ENCODE results near the gene KCNH8.
A peak's percentile ranks its signal among the peaks of the same experiment; 100 is the strongest.

KCNH8 gene

DNA sequence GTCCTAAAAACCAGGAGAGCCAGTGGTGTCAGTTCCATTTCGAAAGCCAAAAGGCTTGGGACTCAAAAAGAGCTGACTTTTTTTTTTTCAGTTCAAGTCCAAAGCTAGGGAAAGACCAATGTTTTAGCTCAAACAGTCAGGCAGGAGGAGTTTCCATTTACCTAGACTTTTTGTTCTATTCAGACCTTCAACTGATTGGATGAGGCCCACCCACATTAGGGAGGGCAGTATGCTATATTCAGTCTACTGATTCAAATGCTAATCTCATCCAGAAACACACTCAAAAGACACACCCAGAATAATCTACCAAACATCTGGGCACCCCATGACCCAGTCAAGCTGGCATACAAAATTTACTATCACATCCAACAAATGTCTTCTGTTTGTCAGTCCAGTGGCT lies 374.0 kb downstream of the KCNH8 start:
- DNase-seq = no peak

DNA sequence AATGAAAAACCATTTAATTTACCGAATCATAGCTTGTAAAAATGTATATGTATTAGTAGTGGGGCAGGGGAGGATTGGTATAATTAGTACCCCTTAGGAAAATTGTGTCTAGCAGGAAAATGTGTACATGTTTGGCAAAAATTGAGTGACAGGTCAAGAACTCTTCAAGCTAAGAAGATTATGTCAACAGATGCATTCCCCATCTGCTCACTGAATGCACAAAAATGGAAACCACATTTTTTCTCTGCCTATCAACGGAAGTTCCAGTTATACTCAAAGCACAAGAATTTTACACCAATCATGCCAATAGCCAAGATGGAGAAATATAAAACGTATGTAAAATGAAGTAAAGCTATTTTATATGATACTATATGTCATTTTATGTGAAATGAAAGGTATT lies 377.8 kb downstream of the KCNH8 start:
- DNase-seq = no peak

DNA sequence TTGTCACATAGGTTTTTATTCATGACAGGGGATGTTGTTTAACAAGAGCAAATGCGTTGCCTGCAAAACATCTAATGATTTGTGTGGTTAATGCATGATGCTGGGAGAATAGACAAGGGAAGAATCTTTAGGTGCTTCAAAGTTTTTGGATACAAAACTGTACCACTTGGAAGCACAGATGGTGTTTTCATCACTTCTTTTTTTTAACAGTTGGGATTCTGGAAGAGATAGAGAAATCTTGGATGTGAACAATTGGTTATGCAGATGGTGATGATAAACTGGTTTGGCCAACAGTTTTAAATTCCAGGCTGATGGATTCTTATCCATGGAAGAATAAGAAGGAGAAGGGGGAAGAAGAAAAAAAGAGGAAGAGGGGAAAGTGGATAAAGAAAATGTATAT lies 379.4 kb downstream of the KCNH8 start:
- no peak for DNase-seq

DNA sequence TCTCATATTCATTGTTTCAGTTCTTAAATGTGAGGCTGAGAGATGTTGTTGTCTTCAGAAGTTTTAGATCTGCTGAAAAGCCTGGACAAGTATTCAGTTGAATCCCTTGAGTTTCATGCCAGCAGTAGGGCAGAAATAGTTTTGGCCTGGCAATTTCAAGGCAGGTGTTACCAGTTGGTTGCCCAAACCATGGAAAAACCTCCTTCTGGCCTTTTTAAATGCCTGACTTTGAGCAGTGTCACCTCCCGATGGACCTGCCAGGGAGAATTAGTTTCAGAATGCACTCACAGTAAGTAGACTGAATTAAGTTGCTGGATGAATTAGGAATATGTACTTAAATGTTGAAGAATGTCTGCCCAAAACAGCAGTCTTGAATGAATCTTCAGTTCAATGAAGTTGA lies 383.1 kb downstream of the KCNH8 start:
- DNase-seq = no peak

DNA sequence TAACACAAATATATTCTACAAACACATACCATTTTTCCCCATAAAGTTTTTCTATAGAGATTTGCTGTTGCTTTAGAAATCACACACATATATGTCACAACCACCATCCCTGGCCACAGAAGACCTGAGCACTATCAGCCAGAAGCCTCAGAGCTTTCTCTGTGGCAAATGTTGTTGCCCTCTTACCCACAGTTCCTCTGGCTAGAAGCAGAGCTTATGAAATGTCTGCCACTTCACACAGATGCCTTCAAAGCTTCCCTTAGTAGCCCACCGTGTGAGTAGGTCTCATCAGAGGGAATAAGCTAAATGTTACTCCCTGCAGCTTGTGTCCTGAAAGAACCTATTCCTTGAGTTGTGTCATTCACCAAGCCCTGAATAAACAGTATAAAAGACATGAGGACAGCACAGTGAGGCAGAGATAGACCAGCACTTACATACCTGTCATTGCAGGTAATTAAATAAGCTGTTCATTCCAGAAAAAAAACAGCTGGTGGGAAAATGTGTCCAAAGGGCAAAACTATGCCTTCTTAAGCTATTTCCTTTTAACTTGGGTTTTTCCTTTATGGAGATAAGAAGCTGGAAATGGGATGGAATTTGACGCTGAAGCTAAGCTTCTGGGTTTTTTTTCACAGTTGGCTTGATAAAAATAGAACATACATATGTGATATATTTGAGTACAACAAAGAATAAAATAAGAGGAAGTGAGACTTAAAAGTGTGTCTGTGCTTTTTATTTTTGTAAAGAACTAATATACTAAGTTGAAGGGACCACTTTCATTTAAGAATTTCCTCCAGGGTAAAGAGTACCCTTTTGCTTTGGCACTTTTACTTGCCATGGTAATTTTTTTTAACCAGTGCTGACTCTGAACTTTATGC lies 391.4 kb downstream of the KCNH8 start:
- no peak for DNase-seq

DNA sequence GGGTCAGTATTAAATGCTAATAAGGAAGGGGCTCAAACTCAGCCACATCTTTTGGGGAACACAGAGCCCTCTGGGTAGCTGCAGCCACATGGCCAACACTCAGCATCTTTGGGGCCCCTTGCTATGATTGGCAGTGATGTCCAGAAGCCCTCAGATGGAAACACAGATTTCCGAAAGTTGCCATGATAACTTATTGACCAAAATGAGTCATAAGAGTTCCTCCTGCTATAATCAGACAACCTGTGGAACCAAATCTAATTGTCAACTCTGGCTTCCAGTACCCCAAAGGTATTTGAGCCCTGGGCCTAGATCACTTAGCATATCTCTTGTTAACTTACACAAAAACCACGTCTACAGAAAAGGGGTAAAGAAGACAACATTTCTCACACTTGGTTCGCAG lies 392.2 kb downstream of the KCNH8 start:
- no peak for DNase-seq

DNA sequence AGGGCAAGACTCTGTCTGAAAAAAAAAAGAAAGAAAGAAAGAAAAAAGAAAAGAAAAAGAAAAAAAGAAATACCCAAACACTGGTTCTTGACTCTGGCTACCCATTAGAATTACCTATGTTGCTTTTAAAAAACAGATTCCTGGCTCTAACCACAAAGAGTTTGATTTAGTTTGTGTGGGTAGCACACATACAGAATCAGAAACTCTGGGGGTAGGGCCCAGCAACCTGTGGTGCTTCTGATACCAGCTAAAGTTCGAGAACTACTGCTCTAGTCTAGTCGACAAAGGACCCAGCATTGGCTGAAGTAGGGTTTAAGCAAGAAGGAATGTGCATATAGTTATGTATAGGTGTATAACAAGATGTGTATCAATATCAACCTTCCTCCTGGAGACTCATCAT lies 393.0 kb downstream of the KCNH8 start:
- no peak for DNase-seq

DNA sequence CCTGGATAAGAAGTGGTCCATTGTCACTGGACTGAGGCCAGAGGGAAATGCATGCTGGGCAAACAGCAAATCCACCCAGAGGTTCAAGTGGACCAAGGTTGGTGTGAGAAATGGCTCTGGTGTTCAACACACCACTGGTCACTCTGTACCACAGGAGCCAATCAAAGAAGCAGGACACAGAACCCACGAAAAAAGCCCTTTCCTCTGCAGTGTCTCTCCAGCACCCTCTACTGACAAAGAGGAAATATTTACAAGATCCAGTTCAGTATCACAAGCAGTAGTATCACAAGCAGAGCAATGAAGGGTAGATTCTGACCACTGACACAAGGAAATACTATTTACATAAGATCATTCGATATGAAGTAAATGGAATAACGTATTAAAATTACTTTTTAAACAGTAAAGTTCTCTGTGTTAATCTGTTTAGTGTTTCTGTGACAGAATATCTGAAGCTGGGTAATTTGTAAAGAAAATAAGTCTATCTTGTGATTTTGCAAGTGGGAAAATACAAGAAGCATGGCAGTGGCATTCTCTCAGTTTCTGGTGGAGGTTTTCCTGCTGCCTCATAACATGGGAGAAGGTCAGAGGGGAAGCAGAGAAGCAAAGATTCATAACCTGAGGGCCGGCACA lies 395.0 kb downstream of the KCNH8 start:
- DNase-seq = peak; percentile 34 to 40

DNA sequence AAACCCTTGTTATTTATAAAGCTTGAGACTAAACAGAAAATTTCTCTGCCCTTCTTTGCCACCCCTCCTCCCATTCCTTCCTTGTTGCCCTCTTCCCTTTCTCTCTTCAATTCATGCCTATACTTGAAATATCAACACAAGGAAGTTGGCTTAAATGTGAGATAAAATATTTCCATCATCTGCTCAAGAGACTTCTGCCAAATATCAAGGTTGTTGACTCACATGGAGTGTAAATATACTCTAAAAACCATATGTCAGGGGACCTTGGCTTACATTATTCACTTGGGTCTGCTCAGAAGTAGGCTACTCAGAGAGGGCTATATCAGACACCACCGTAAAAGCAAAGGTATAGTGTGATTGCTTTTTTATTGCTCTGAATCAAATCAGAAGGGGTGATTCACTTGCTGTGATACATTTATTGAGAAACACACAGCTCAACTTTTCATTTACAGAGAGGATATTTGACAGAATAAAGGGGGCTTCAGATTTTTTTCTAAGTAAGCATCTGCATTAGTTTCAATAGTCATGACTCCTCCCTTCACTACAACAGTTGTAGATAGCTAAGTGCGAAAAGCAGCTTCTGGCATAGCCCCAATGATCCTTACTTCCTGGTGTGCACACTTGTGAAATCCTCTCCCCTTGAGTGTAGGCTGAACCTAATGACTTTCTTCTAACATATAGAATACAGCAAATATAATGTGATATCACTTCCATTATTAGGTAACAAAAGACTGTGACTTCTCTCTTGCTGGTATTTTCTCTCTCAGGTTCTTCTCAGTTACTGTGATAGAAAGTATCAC lies 399.6 kb downstream of the KCNH8 start:
- DNase-seq = no peak

DNA sequence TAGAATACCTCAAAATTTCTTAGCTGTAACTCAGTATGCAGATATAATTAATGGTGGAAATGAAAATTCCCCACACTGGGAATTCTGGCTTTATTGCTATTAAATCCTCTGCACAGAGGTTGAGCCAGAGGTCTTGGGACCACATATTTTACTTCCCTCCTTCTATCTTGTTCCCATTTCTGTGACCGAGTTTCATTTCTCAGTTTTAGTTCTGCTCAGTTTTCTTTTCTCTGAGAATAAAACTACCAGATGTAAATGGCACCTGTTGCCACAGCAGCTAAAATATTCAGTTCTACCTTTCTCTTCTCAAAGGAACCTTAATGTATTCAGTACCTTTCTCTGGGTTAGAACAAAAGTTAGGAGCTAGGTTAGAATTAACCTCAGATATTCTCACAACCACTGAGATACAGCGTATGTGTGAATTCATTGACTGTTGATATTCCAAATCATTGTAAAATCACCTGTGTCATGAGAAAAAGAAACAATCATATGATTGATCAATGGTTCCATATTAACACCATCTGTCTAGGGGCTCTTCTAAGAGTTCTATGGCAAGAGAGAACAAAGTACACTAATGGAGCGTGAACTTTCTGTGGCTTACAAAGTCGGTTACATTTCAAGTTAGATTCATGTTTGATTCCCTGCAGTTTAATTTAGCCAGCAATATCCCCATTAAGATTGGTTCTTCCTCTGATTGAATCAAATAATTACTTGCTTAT lies 411.6 kb downstream of the KCNH8 start:
- no peak for DNase-seq

DNA sequence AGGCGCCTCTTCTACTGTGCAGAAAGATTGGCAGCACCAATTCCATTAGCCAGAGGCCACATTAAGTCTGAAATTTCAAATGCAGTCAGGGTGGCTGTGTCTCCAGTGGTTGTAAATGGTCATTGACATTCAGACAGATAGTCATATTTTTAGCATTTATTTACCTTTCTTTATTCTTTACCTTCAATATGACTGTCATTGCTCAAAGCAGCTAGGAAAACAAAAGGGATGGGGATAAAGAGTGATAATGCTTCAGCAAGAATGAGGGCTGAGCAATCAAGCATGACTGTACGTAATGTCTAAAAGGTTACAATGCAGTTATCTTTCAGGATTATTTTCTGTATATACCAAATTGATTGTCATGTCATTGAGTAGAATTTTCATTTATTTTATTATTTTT lies 425.3 kb downstream of the KCNH8 start:
- no peak for DNase-seq

DNA sequence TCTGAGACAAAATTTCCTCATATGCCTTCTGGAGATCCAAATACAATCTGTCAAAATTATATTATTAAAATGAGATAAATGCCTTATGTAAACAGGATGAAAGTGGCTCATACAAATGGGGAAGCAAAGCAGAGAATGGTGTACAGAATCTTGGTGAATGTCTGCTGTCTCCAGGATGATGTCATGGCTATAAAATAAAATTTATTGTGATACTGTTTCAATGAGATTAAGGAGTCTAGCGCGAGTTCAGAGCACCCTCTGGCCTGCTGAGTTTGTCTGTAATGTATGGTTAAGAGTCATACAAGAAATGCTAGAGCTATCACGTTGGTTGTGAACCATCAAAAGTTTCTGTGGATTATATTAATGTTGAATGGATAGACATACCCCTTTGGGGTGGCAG lies 426.0 kb downstream of the KCNH8 start:
- no peak for DNase-seq

DNA sequence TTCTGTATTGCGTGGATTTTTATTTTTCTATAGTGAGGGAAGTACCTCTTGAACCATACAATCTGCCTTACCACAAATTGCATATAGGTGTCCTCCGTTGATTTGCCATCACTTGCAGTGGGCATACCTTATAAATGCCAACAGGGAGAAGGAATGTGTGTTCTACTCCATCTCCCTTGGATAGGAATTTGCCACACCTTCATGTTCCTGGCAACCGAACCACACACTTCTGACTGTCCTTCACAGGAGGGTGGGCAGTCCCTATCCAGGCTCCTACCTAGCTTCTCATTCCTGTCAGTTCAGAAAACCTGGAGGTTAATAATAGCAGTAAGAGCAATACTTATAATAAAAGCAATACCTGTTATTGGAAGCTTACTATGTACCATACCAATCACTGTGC lies 428.0 kb downstream of the KCNH8 start:
- no peak for DNase-seq

Measured in AML-193 (cell line).